HL-60 (cell line): ENCODE results near the gene MZB1.

Experiments
- DNase-seq, 2 experiments: peaks; one replicate each; pipeline ENCODE4 v3.0.0-alpha.2; 2010 to 2020; ENCODE audit warnings: low read depth in 1 of 2, low spot score in 1 of 2
- H3K27ac ChIP-seq: fragments of 250-450 bp; sonication (Bioruptor Pico); replicated peaks from 2 replicates; pipeline ENCODE4 v1.5.1; 2020; ENCODE audit warnings: mild to moderate bottlenecking, moderate library complexity
- H3K27me3 ChIP-seq: fragments of 250-450 bp; sonication (Bioruptor Pico); 2 replicates; pipeline ENCODE4 v1.5.1; 2021; ENCODE audit warnings: mild to moderate bottlenecking, moderate library complexity; ENCODE audit not compliant: insufficient read depth, poor library complexity, severe bottlenecking
- H3K4me3 ChIP-seq: replicated peaks from 2 replicates; pipeline ENCODE4 v1.5.1; 2011; ENCODE audit warnings: mild to moderate bottlenecking, control low read depth, low read length; ENCODE audit not compliant: insufficient read depth
- CTCF ChIP-seq: IDR thresholded peaks from one replicate; pipeline ENCODE4 v1.5.1; 2011; ENCODE audit warnings: low read length, control low read depth, inconsistent platforms; ENCODE audit not compliant: insufficient read depth
- GABPA ChIP-seq: IDR thresholded peaks from 2 replicates; pipeline ENCODE4 v1.6.1; 2012; ENCODE audit warnings: low read depth
- POLR2AphosphoS5 ChIP-seq: IDR thresholded peaks from 2 replicates; pipeline ENCODE4 v1.6.1; 2012; ENCODE audit warnings: low read depth
- REST ChIP-seq: IDR thresholded peaks from 2 replicates; pipeline ENCODE4 v1.6.1; 2012; ENCODE audit warnings: low read depth; ENCODE audit not compliant: insufficient replicate concordance
- SPI1 ChIP-seq: IDR thresholded peaks from 2 replicates; pipeline ENCODE4 v1.6.1; 2012; ENCODE audit warnings: low read depth, mild to moderate bottlenecking, borderline replicate concordance

The MZB1 gene

GRCh38 chr5:139378941-139379361 is 10.8 kb downstream of the MZB1 start:
- no peaks in the 10 kb centered on the region for H3K27me3 ChIP-seq
- DNase-seq, result no peak
- H3K4me3 ChIP-seq, result no peak overlapping the region
- no peak overlapping the region for H3K27ac ChIP-seq
- TF ChIP-seq SPI1, result no peak
- TF ChIP-seq POLR2AphosphoS5, result no peak
- TF ChIP-seq GABPA, result no peak
- TF ChIP-seq REST, result no peak
- TF ChIP-seq CTCF, result no peak

- TF ChIP-seq REST, result no peak
- no peaks in the 10 kb centered on the region for H3K27me3 ChIP-seq
- H3K27ac ChIP-seq, result no peak overlapping the region
- no peak overlapping the region for H3K4me3 ChIP-seq
- no peak for DNase-seq
These were observed 11.4 kb downstream of the MZB1 start for GRCh38 chr5:139378101-139378825.

- Histone ChIP-seq H3K4me3 (no peak overlapping the region), H3K27me3 (no peaks in the 10 kb centered on the region), H3K27ac (no peak overlapping the region)
- TF ChIP-seq REST, result no peak
- no peak for TF ChIP-seq CTCF
- TF ChIP-seq POLR2AphosphoS5, result no peak
- no peak for TF ChIP-seq GABPA
- TF ChIP-seq SPI1, result no peak
- no peak for DNase-seq
These were observed 12.5 kb downstream of the MZB1 start for GRCh38 chr5:139377226-139377625.
